Heart left ventricle (tissue), 16 donors: ENCODE results near the gene SYNGR2. TPM values are rescaled to one million over a fixed set of nuclear protein-coding genes. Genes with fewer than 3 reads are reported as not detected.
A peak's percentile ranks its signal among the peaks of the same experiment; 100 is the strongest.

Experiments
- ATAC-seq, 4 donors: fragments of 200-7000 bp; cut with Tn5 transposase; one replicate each; pipeline ENCODE4 v1.9.1; 2020 to 2022; ENCODE audit warnings: moderate library complexity in 4 of 4, mild to moderate bottlenecking in 3 of 4, moderate number of reproducible peaks in 1 of 4
- DNase-seq, 5 donors: peaks; one replicate each; pipeline ENCODE4 v3.0.0-alpha.2; 2020
- H3K27ac ChIP-seq, 12 donors: fragments of 200-600 bp; sonication (generic) in 4 of 12; one replicate each; pipeline versions ENCODE4 v1.5.0 to v1.8.0; 2016 to 2022; ENCODE audit warnings: mild to moderate bottlenecking in 2 of 12
- H3K27me3 ChIP-seq, 9 donors: fragments of 200-600 bp; sonication (generic) in 2 of 9; one replicate each; pipeline versions ENCODE4 v1.5.1 to v1.8.0; 2016 to 2022; ENCODE audit warnings: mild to moderate bottlenecking in 3 of 9
- H3K36me3 ChIP-seq, 9 donors: fragments of 200-600 bp; sonication (generic) in 2 of 9; one replicate each; pipeline versions ENCODE4 v1.5.0 to v1.8.0; 2018 to 2022; ENCODE audit warnings: mild to moderate bottlenecking in 2 of 9
- H3K4me1 ChIP-seq, 12 donors: fragments of 200-600 bp; sonication (generic) in 4 of 12; one replicate each; pipeline versions ENCODE4 v1.5.0 to v1.8.0; 2016 to 2022; ENCODE audit warnings: mild to moderate bottlenecking in 3 of 12
- H3K4me3 ChIP-seq, 12 donors: fragments of 200-600 bp; sonication (generic) in 4 of 12; one replicate each; pipeline versions ENCODE4 v1.5.0 to v1.8.0; 2017 to 2022; ENCODE audit warnings: mild to moderate bottlenecking in 9 of 12, moderate library complexity in 4 of 12
- H3K9me3 ChIP-seq, 12 donors: fragments of 200-600 bp; sonication (generic) in 4 of 12; one replicate each; pipeline versions ENCODE4 v1.5.0 to v1.8.0; 2016 to 2022; ENCODE audit warnings: mild to moderate bottlenecking in 1 of 12
- CTCF ChIP-seq, 12 donors: fragments of 200-600 bp; sonication (generic) in 4 of 12; IDR thresholded peaks; one replicate each; pipeline versions ENCODE4 v1.5.0 to v1.8.0; 2018 to 2022; ENCODE audit warnings: antibody characterized with exemption in 12 of 12, mild to moderate bottlenecking in 5 of 12
- POLR2A ChIP-seq, 2 donors: fragments of 450-650 bp; IDR thresholded peaks; one replicate each; pipeline ENCODE4 v1.6.1; 2017; ENCODE audit warnings: antibody characterized with exemption in 2 of 2, mild to moderate bottlenecking in 2 of 2, moderate library complexity in 2 of 2
- WGBS, 4 donors: extraction: QIAGEN DNeasy Blood & Tissue Kit in 2 of 4; methylation state at CpG; one replicate each; pipeline versions ENCODE4 v1.1.5 to v1.1.7; 2013 to 2018; 5-methylcytosine and 5-hydroxymethylcytosine counted together
- intact Hi-C, 10 donors: fragments of 100-400 bp; cut with DNase I; formaldehyde crosslinking; loops; one replicate each; pipeline versions ENCODE4 v1.11.1 to v1.14.2; 2022
- polyA plus RNA-seq, 2 donors: library from polyadenylated mRNA; stranded (reverse); fragments of 200-250 nt; gene quantifications; one replicate each; pipeline ENCODE4 v1.2.3, GENCODE V29; 2013
- total RNA-seq, 9 donors: library from RNA; depleted of rRNA in 2 of 9; stranded (reverse); fragments of >200 nt in 2 of 9; fragmentation: NEBNext Ultra II Directional in 3 of 9; extraction: Animal tissue kit (Norgen Biotek cat#: 25700) in 3 of 9; gene quantifications; one replicate each; pipeline versions ENCODE4 v1.1.0 to v1.2.4, GENCODE V29; 2016 to 2023
- donor health status: ischemic (EF 13 %, LVEDD 7.1; RV severe dilation, severe dysfunction).
- donor health status: healthy with polysubstance abuse.
- donor health status: DM: no; HTN: yes; CAD: no.
- donor health status: DM: no; HTN: no; CAD: no.
- donor health status: ischemic (EF 25% LVEDD 6.9; RV normal size, moderate dysfunction).
- donor health status: ischemic (EF 25% LVEDD 5.7; RV mildly dilated, moderate dysfunction).
- donor health status: healthy.
- donor health status: DM: yes; HTN: yes; CAD: no.
- donor health status: ischemic (EF 35%, LVEDD 5.7; RV mildly dilated, moderate dysfunction).
- donor health status: nonischemic (EF 11% LVEDD 7.7; RV severe dilation, severe dysfunction).
- donor health status: DM: yes; HTN: yes; CAD: no.
- donor health status: PGD.
- donor health status: ischemic (EF 29% LVEDD 5.4; RV normal size, mild dysfunction).
- donor health status: nonischemic (EF 23%, LVEDD 6.1; RV moderate dilation, normal function).

The SYNGR2 gene
- total and polyA plus RNA-seq, 11 donors = 99.5 to 268 (median 135) TPM

- Histone ChIP-seq H3K36me3 (peaks cover 0 to 28% (median 0%) of the 10 kb centered on the region in 9 donors), H3K27ac (no peak overlapping the region), H3K27me3 (no peaks in the 10 kb centered on the region), H3K4me1 (peaks cover 0 to 8% (median 0%) of the 10 kb centered on the region in 12 donors), H3K4me3 (no peak overlapping the region), H3K9me3 (no peaks in the 10 kb centered on the region)
- no peak for TF ChIP-seq POLR2A (IDR thresholded peaks at IDR 0.05)
- no peak for TF ChIP-seq CTCF (IDR thresholded peaks at IDR 0.05)
- DNase-seq = no peak
- no peak for ATAC-seq
- 92 to 96% (median 95%) methylated on average over 18 to 22 of the region's 22 CpGs for WGBS, 4 donors
- intact Hi-C loops = no loop called here
Measured at GRCh38 chr17:78204387-78205123, 36.2 kb downstream of the SYNGR2 start.

GRCh38 chr17:78205124-78205775 lies 36.9 kb downstream of the SYNGR2 start:
- no peak for ATAC-seq
- DNase-seq = no peak
- 91 to 94% (median 93%) methylated on average over 13 to 17 of the region's 17 CpGs for WGBS, 4 donors
- no peak overlapping the region for H3K4me3 ChIP-seq
- TF ChIP-seq CTCF (IDR thresholded peaks at IDR 0.05) (no peak), POLR2A (IDR thresholded peaks at IDR 0.05) (no peak)
- no peak overlapping the region for H3K27ac ChIP-seq
- H3K27me3 ChIP-seq = no peaks in the 10 kb centered on the region
- peaks cover 0 to 8% (median 0%) of the 10 kb centered on the region in 12 donors for H3K4me1 ChIP-seq
- H3K36me3 ChIP-seq = peaks cover 0 to 28% (median 0%) of the 10 kb centered on the region in 9 donors
- no peaks in the 10 kb centered on the region for H3K9me3 ChIP-seq
- intact Hi-C loops = no loop called here

GRCh38 chr17:78206298-78206697 lies 37.9 kb downstream of the SYNGR2 start:
- TF ChIP-seq CTCF (IDR thresholded peaks at IDR 0.05) = no peak
- TF ChIP-seq POLR2A (IDR thresholded peaks at IDR 0.05) = no peak
- Histone ChIP-seq H3K9me3 (no peaks in the 10 kb centered on the region), H3K27me3 (no peaks in the 10 kb centered on the region), H3K4me1 (peaks cover 0 to 8% (median 0%) of the 10 kb centered on the region in 12 donors), H3K27ac (peak overlapping the region in 1 of 12 donors; percentile 22), H3K4me3 (no peak overlapping the region), H3K36me3 (peaks cover 0 to 28% (median 0%) of the 10 kb centered on the region in 9 donors)
- no peak for ATAC-seq
- DNase-seq = no peak
- intact Hi-C loops = no loop called here
- WGBS, 4 donors = 66 to 78% (median 76%) methylated on average over 7 of the region's 7 CpGs

GRCh38 chr17:78208486-78208885 lies 40.1 kb downstream of the SYNGR2 start:
- no peaks in the 10 kb centered on the region for H3K9me3 ChIP-seq
- intact Hi-C loops = no loop called here
- no peak overlapping the region for H3K27ac ChIP-seq
- no peak for TF ChIP-seq POLR2A (IDR thresholded peaks at IDR 0.05)
- no peak for TF ChIP-seq CTCF (IDR thresholded peaks at IDR 0.05)
- H3K27me3 ChIP-seq = no peaks in the 10 kb centered on the region
- peaks cover 0 to 22% (median 0%) of the 10 kb centered on the region in 9 donors for H3K36me3 ChIP-seq
- peaks cover 0 to 5% (median 0%) of the 10 kb centered on the region in 12 donors for H3K4me1 ChIP-seq
- ATAC-seq (no peak), DNase-seq (no peak)
- H3K4me3 ChIP-seq = no peak overlapping the region
- WGBS, 4 donors = 74 to 90% (median 85%) methylated on average over 3 of the region's 3 CpGs
